H1 (cell line): Measurements from ENCODE around the gene CFAP161. TPM values are rescaled to one million over a fixed set of nuclear protein-coding genes. Genes with fewer than 3 reads are reported as not detected.

ENCODE experiments used
- BACH1 ChIP-seq: IDR thresholded peaks from 2 replicates; pipeline ENCODE4 v1.6.1; 2012; ENCODE audit warnings: low read length, improper control_type of control experiment
- CHD7 ChIP-seq: fragments of 300-600 bp; sonication (generic); IDR thresholded peaks from 2 replicates; pipeline ENCODE4 v1.7.1; 2012; ENCODE audit warnings: low read length, moderate library complexity, mild to moderate bottlenecking, inconsistent platforms; ENCODE audit not compliant: insufficient replicate concordance
- CREB1 ChIP-seq: IDR thresholded peaks from 2 replicates; pipeline ENCODE4 v1.6.1; 2012; ENCODE audit warnings: inconsistent platforms
- EP300 ChIP-seq, 2 experiments: IDR thresholded peaks; 1 replicate in 1 of 2; 2 replicates in 1 of 2; pipeline ENCODE4 v1.6.1; 2011 to 2012; ENCODE audit warnings: low read depth in 2 of 2, low read length in 2 of 2, mild to moderate bottlenecking in 2 of 2, borderline replicate concordance in 1 of 2, inconsistent platforms in 1 of 2, moderate library complexity in 1 of 2
- HDAC6 ChIP-seq: IDR thresholded peaks from one replicate; pipeline ENCODE4 v1.7.1; 2012; ENCODE audit warnings: low read depth, mild to moderate bottlenecking, inconsistent platforms, low read length, moderate library complexity
- MAFK ChIP-seq: IDR thresholded peaks from 2 replicates; pipeline ENCODE4 v1.6.1; 2012; ENCODE audit warnings: low read depth, mild to moderate bottlenecking, improper control_type of control experiment, low read length
- RAD21 ChIP-seq, 2 experiments: IDR thresholded peaks in 1 of 2; conservative IDR thresholded peaks in 1 of 2; 2 replicates each; pipeline ENCODE4 v1.6.1; 2011; ENCODE audit warnings: low read depth in 2 of 2, low read length in 2 of 2, improper control_type of control experiment in 1 of 2, inconsistent platforms in 1 of 2, mild to moderate bottlenecking in 1 of 2, moderate library complexity in 1 of 2
- TAF1 ChIP-seq: IDR thresholded peaks from 2 replicates; pipeline ENCODE4 v1.6.1; 2011; ENCODE audit warnings: mild to moderate bottlenecking, low read depth, low read length
- TAF7 ChIP-seq: optimal IDR thresholded peaks from 2 replicates; pipeline ENCODE3; 2011; ENCODE audit warnings: low read depth, mild to moderate bottlenecking, inconsistent platforms, low read length, moderate library complexity, borderline replicate concordance
- polyA plus RNA-seq, 7 experiments: library from polyadenylated mRNA; depleted of rRNA in 3 of 7; stranded (reverse) in 5 of 7; unstranded in 2 of 7; fragments of >200 nt in 5 of 7; fragments of 200-250 nt in 2 of 7; gene quantifications; 1 replicate in 5 of 7; 2 replicates in 1 of 7; 4 replicates in 1 of 7; pipeline versions ENCODE4 v1.2.1 to v1.2.3, GENCODE V29; 2011 to 2013; ENCODE audit warnings: missing spikeins in 2 of 7, mixed read lengths in 2 of 7
- total RNA-seq: library from RNA; stranded (reverse); fragmentation: NEBNext Ultra II Directional; extraction: Animal tissue kit (Norgen Biotek cat#: 25700); gene quantifications from 2 replicates; pipeline ENCODE4 v1.2.1, GENCODE V29; 2021

The CFAP161 gene
- total and polyA plus RNA-seq, 2 of the 8 experiments (the other 6 are each of a cell fraction or from before 2014, with no cell fraction given) = 0.05 TPM; not detected in 1

GRCh38 chr15:81163961-81164800 is 30.1 kb downstream of the CFAP161 start (continued):
- TF ChIP-seq CHD7 (no peak), HDAC6 (no peak), CREB1 (no peak), TAF1 (no peak), TAF7 (no peak), MAFK (no peak), RAD21 (IDR thresholded peaks at IDR 0.05 in 1 of 2, conservative IDR thresholded peaks at IDR 0.05 in 1 of 2; ENCODE audit: low read depth in 2 of 2, low read length in 2 of 2) (peak; percentile 27 to 42; a peak in 3 of 4 replicates), EP300 (IDR thresholded peaks at IDR 0.05; ENCODE audit: borderline replicate concordance in 1 of 2, low read depth in 2 of 2, low read length in 2 of 2) (no peak), BACH1 (no peak)
